Upper lobe of left lung (tissue), 4 donors: ENCODE data around the gene KRTAP3-3.

Source experiments
- CTCF ChIP-seq, 6 experiments: fragments of 450-650 bp in 4 of 6; fragments of 200-600 bp in 2 of 6; sonication (generic) in 2 of 6; IDR thresholded peaks; one replicate each; pipeline ENCODE4 v1.5.1; 2016 to 2019; ENCODE audit warnings: antibody characterized with exemption in 6 of 6
- EP300 ChIP-seq, 4 donors: sonication (generic); formaldehyde crosslinking; IDR thresholded peaks; one replicate each; pipeline ENCODE4 v1.5.1; 2017; ENCODE audit warnings: antibody characterized with exemption in 4 of 4, control low read depth in 2 of 4
- POLR2AphosphoS5 ChIP-seq, 2 donors: sonication (generic); formaldehyde crosslinking; IDR thresholded peaks; one replicate each; pipeline ENCODE4 v1.5.1; 2017; ENCODE audit warnings: antibody characterized with exemption in 2 of 2

- TF ChIP-seq POLR2AphosphoS5 (IDR thresholded peaks at IDR 0.05) = no peak
- TF ChIP-seq CTCF (IDR thresholded peaks at IDR 0.05) = no peak
- no peak for TF ChIP-seq EP300 (IDR thresholded peaks at IDR 0.05)
Measured at GRCh38 chr17:41042953-41043352, 49.0 kb upstream of the KRTAP3-3 start.
